NOMO-1 treated with DMSO at 0.1 percent for 48 hours (cell line): ENCODE results near the gene SMOC1.
A peak's percentile ranks its signal among the peaks of the same experiment; 100 is the strongest.

Experiments used
- DNase-seq: peaks from one replicate; lab custom pipeline; 2025; ENCODE audit not compliant: unreplicated experiment; lab: John Stamatoyannopoulos, UW

The SMOC1 gene

GRCh38 chr14:69980457-69981425 is 101.5 kb downstream of the SMOC1 start:
- DNase-seq = no peak

GRCh38 chr14:69982220-69982839 is 103.1 kb downstream of the SMOC1 start:
- DNase-seq = no peak

- no peak for DNase-seq
Observed at GRCh38 chr14:69982886-69983285, 103.7 kb downstream of the SMOC1 start.

- no peak for DNase-seq
Observed at GRCh38 chr14:69983317-69983716, 104.1 kb downstream of the SMOC1 start.

- peak; percentile 1 for DNase-seq
Observed at GRCh38 chr14:69985463-69985862, 106.2 kb downstream of the SMOC1 start.

- peak; percentile 9 for DNase-seq
Observed at GRCh38 chr14:69986336-69986735, 107.1 kb downstream of the SMOC1 start.

- no peak for DNase-seq
Observed at GRCh38 chr14:69987406-69988121, 108.3 kb downstream of the SMOC1 start.

- no peak for DNase-seq
Observed at GRCh38 chr14:69988979-69989378, 109.8 kb downstream of the SMOC1 start.

GRCh38 chr14:69989622-69990021 is 110.4 kb downstream of the SMOC1 start:
- DNase-seq = no peak

- no peak for DNase-seq
Observed at GRCh38 chr14:69990323-69990722, 111.1 kb downstream of the SMOC1 start.

- DNase-seq = no peak
Observed at GRCh38 chr14:69991422-69991821, 112.2 kb downstream of the SMOC1 start.

GRCh38 chr14:69992564-69992963 is 113.3 kb downstream of the SMOC1 start:
- DNase-seq = no peak

GRCh38 chr14:69993326-69993725 is 114.1 kb downstream of the SMOC1 start:
- no peak for DNase-seq

- DNase-seq = no peak
Observed at GRCh38 chr14:69994002-69994401, 114.8 kb downstream of the SMOC1 start.

- DNase-seq = no peak
Observed at GRCh38 chr14:69996216-69996615, 117.0 kb downstream of the SMOC1 start.

GRCh38 chr14:69997849-69998248 is 118.6 kb downstream of the SMOC1 start:
- DNase-seq = no peak

GRCh38 chr14:69999261-69999674 is 120.1 kb downstream of the SMOC1 start:
- DNase-seq = no peak

- no peak for DNase-seq
Observed at GRCh38 chr14:70000601-70001000, 121.4 kb downstream of the SMOC1 start.

- DNase-seq = no peak
Observed at GRCh38 chr14:70002589-70003346, 123.6 kb downstream of the SMOC1 start.

- DNase-seq = no peak
Observed at GRCh38 chr14:70004791-70005190, 125.6 kb downstream of the SMOC1 start.

- no peak for DNase-seq
Observed at GRCh38 chr14:70005281-70005805, 126.1 kb downstream of the SMOC1 start.
